IMR-90 (cell line): ENCODE measurements around the gene ZSWIM3. TPM values are rescaled to one million over a fixed set of nuclear protein-coding genes. Genes with fewer than 3 reads are reported as not detected.

Experiments used
- ATAC-seq: fragments of 200-7000 bp; cut with Tn5 transposase; 2 replicates; pipeline ENCODE4 v1.9.1; 2020; ENCODE audit warnings: low read depth, mild to moderate bottlenecking, moderate library complexity
- BruUV-seq: library from RNA; stranded (reverse); fragments of 400-500 nt; replicated peaks from 2 replicates; lab custom pipeline; 2021; lab: Mats Ljungman, UMichigan
- CTCF ChIA-PET: fragments of 300-600 bp; formaldehyde crosslinking; extraction: SDS; loops from one replicate; lab custom pipeline; 2021; ENCODE audit warnings: antibody characterized with exemption; lab: Yijun Ruan, JAX
- POLR2A ChIA-PET: fragments of 300-600 bp; sonication (Branson Sonifier 250); formaldehyde crosslinking; loops from one replicate; lab custom pipeline; 2022; ENCODE audit warnings: antibody characterized with exemption; ENCODE audit not compliant: unreplicated experiment; lab: Charles Lee
- DNase-seq: peaks from one replicate; pipeline ENCODE4 v3.0.0; 2013
- H2AFZ ChIP-seq: replicated peaks from 2 replicates; pipeline ENCODE3; 2013; ENCODE audit warnings: low read length, mild to moderate bottlenecking; ENCODE audit not compliant: poor library complexity
- H2AK5ac ChIP-seq: 2 replicates; pipeline ENCODE4 v1.6.1; 2013; ENCODE audit warnings: low read depth, low read length, inconsistent platforms
- H2AK9ac ChIP-seq: replicated peaks from 2 replicates; pipeline ENCODE3; 2013; ENCODE audit warnings: mild to moderate bottlenecking, low read depth, low read length, moderate library complexity; ENCODE audit not compliant: poor library complexity
- H2BK120ac ChIP-seq: 2 replicates; pipeline ENCODE4 v1.6.1; 2013; ENCODE audit warnings: low read depth, low read length, inconsistent platforms
- H2BK15ac ChIP-seq: 3 replicates; pipeline ENCODE4 v1.6.1; 2013; ENCODE audit warnings: low read depth, low read length, inconsistent platforms
- H2BK20ac ChIP-seq: 2 replicates; pipeline ENCODE4 v1.6.1; 2013; ENCODE audit warnings: low read depth, mild to moderate bottlenecking, inconsistent platforms, low read length, moderate library complexity
- H2BK5ac ChIP-seq: 2 replicates; pipeline ENCODE4 v1.6.1; 2013; ENCODE audit warnings: mild to moderate bottlenecking, low read depth, low read length, inconsistent platforms; ENCODE audit not compliant: poor library complexity, severe bottlenecking
- H3K14ac ChIP-seq: replicated peaks from 2 replicates; pipeline ENCODE4 v1.6.1; 2013; ENCODE audit warnings: low read depth, low read length, inconsistent platforms
- H3K18ac ChIP-seq: 2 replicates; pipeline ENCODE4 v1.6.1; 2013; ENCODE audit warnings: low read depth, low read length, control low read depth
- H3K23ac ChIP-seq: 2 replicates; pipeline ENCODE4 v1.6.1; 2013; ENCODE audit warnings: low read depth, low read length, inconsistent platforms
- H3K27ac ChIP-seq: 2 replicates; pipeline ENCODE4 v1.5.1; 2013; ENCODE audit warnings: mild to moderate bottlenecking, control low read depth, low read length; ENCODE audit not compliant: insufficient read depth
- H3K27me3 ChIP-seq: 2 replicates; pipeline ENCODE4 v1.6.1; 2013; ENCODE audit warnings: low read length; ENCODE audit not compliant: control insufficient read depth, insufficient read depth
- H3K36me3 ChIP-seq: 2 replicates; pipeline ENCODE4 v1.6.1; 2013; ENCODE audit warnings: low read length, mixed read lengths; ENCODE audit not compliant: control insufficient read depth, insufficient read depth
- H3K4ac ChIP-seq: 2 replicates; pipeline ENCODE4 v1.6.1; 2013; ENCODE audit warnings: low read depth, low read length, inconsistent platforms
- H3K4me1 ChIP-seq: 2 replicates; pipeline ENCODE4 v1.6.1; 2013; ENCODE audit warnings: low read length, mixed read lengths; ENCODE audit not compliant: control insufficient read depth, insufficient read depth
- H3K4me2 ChIP-seq: 2 replicates; pipeline ENCODE4 v1.6.1; 2013; ENCODE audit warnings: low read depth, mild to moderate bottlenecking, control low read depth, low read length, moderate library complexity
- H3K4me3 ChIP-seq: 2 replicates; pipeline ENCODE4 v1.5.1; 2013; ENCODE audit warnings: low read depth, mild to moderate bottlenecking, control low read depth, low read length, moderate library complexity; ENCODE audit not compliant: insufficient read depth
- H3K56ac ChIP-seq: 2 replicates; pipeline ENCODE4 v1.6.1; 2013; ENCODE audit warnings: low read length, inconsistent platforms; ENCODE audit not compliant: insufficient read depth; ENCODE audit errors: extremely low read depth
- H3K79me1 ChIP-seq, 2 experiments: 2 replicates each; pipeline ENCODE4 v1.6.1; 2013; ENCODE audit warnings: low read length in 2 of 2, inconsistent platforms in 1 of 2, low read depth in 1 of 2
- H3K9ac ChIP-seq: 2 replicates; pipeline ENCODE4 v1.6.1; 2013; ENCODE audit warnings: low read depth, low read length, control low read depth
- H3K9me1 ChIP-seq: 2 replicates; pipeline ENCODE4 v1.6.1; 2013; ENCODE audit warnings: low read length, inconsistent platforms; ENCODE audit not compliant: insufficient read depth
- H3K9me3 ChIP-seq: 2 replicates; pipeline ENCODE4 v1.6.1; 2013; ENCODE audit warnings: low read length; ENCODE audit not compliant: control insufficient read depth, insufficient read depth
- H4K20me1 ChIP-seq: 2 replicates; pipeline ENCODE4 v1.6.1; 2013; ENCODE audit warnings: low read length, inconsistent platforms; ENCODE audit not compliant: insufficient read depth
- H4K5ac ChIP-seq: 2 replicates; pipeline ENCODE4 v1.6.1; 2013; ENCODE audit warnings: mild to moderate bottlenecking, low read depth, low read length, control low read depth
- H4K8ac ChIP-seq, 2 experiments: 2 replicates each; pipeline ENCODE4 v1.6.1; 2013; ENCODE audit warnings: low read depth in 2 of 2, low read length in 2 of 2, control low read depth in 1 of 2, inconsistent platforms in 1 of 2
- H4K91ac ChIP-seq: 2 replicates; pipeline ENCODE4 v1.6.1; 2013; ENCODE audit warnings: low read depth, low read length, inconsistent platforms; ENCODE audit not compliant: insufficient read depth
- WGBS, 2 experiments: methylation state at CpG; one replicate each; pipeline versions ENCODE4 v1.1.5 to v1.1.7; 2013; ENCODE audit warnings: missing lambda C conversion rate in 2 of 2; ENCODE audit not compliant: insufficient read length in 1 of 2; ENCODE audit errors: extremely low coverage in 2 of 2; 5-methylcytosine and 5-hydroxymethylcytosine counted together
- dilution Hi-C: fragments of 300-500 bp; cut with HindIII; formaldehyde crosslinking; loops from one replicate; pipeline ENCODE4 v1.14.3; 2018; ENCODE audit warnings: low sequenced_read_pairs; ENCODE audit not compliant: unreplicated experiment
- in situ Hi-C: fragments of 300-500 bp; cut with MboI; formaldehyde crosslinking; loops from 3 replicates; pipeline ENCODE4 v1.14.3; 2019; ENCODE audit warnings: low sequenced_read_pairs, inconsistent platforms, mixed read lengths
- intact Hi-C: fragments of 100-400 bp; cut with micrococcal nuclease; formaldehyde crosslinking; loops from 2 replicates; pipeline ENCODE4 v1.10.0; 2022
- polyA plus RNA-seq, 3 experiments: library from polyadenylated mRNA; depleted of rRNA; stranded (reverse); fragments of >200 nt; gene quantifications; 2 replicates each; pipeline ENCODE4 v1.2.3, GENCODE V29; 2012; ENCODE audit warnings: low replicate concordance in 1 of 3
- total RNA-seq: library from RNA; depleted of rRNA; stranded (reverse); fragments of >200 nt; gene quantifications from 2 replicates; pipeline ENCODE4 v1.2.3, GENCODE V29; 2012
- TF ChIP-seq, protein P1 (sequence below): fragments of 150-350 bp; IDR thresholded peaks from 2 replicates; pipeline ENCODE4 v1.6.1; 2017; ENCODE audit warnings: mild to moderate bottlenecking, antibody characterized with exemption, low read length, low read depth

The ZSWIM3 gene
- total and polyA plus RNA-seq, 2 of the 4 experiments (the other 2 are of a cell fraction): 3.3 to 8.6 TPM

GRCh38 chr20:45853484-45853883 lies 3.9 kb upstream of the ZSWIM3 start:
- Histone ChIP-seq H3K56ac (no peak overlapping the region), H2BK15ac (no peak overlapping the region), H3K4me2 (no peak overlapping the region), H4K91ac (no peak overlapping the region), H3K27me3 (no peaks in the 10 kb centered on the region), H2BK120ac (no peak overlapping the region), H3K4ac (no peak overlapping the region), H2AFZ (no peak overlapping the region), H3K14ac (no peak overlapping the region), H2BK20ac (no peak overlapping the region), H2BK5ac (no peak overlapping the region), H3K4me1 (peaks cover 6% of the 10 kb centered on the region; the same call in 1 of the 2 replicates), H3K4me3 (no peak overlapping the region), H3K18ac (no peak overlapping the region), H3K27ac (no peak overlapping the region), H3K9me1 (peaks cover 14% of the 10 kb centered on the region), H3K9me3 (no peaks in the 10 kb centered on the region), H2AK9ac (no peak overlapping the region), H3K79me1 (peaks cover 21 to 61% of the 10 kb centered on the region in 2 experiments), H4K20me1 (peaks cover 5% of the 10 kb centered on the region; the same call in 1 of the 2 replicates), H3K36me3 (peaks cover 19% of the 10 kb centered on the region), H3K23ac (no peak overlapping the region), H4K8ac (no peak overlapping the region), H2AK5ac (no peak overlapping the region), H4K5ac (no peak overlapping the region), H3K9ac (no peak overlapping the region)
- ATAC-seq: no peak
- TF ChIP-seq, protein P1, sequence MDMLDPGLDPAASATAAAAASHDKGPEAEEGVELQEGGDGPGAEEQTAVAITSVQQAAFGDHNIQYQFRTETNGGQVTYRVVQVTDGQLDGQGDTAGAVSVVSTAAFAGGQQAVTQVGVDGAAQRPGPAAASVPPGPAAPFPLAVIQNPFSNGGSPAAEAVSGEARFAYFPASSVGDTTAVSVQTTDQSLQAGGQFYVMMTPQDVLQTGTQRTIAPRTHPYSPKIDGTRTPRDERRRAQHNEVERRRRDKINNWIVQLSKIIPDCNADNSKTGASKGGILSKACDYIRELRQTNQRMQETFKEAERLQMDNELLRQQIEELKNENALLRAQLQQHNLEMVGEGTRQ: no peak
- ChIA-PET CTCF (no interaction called here), POLR2A (no interaction called here)
- WGBS, 2 experiments: no CpG with 5 or more reads among the region's 2 CpGs
- dilution Hi-C loops (no loop called here), intact Hi-C loops (no loop called here), in situ Hi-C loops (no loop called here)
- no TSS peak for BruUV-seq
- DNase-seq: no peak
